Memory B cell (primary cell): ENCODE data around the gene MRPL40.
"Not testable (repeated sequence)": the region's sequence is repeated elsewhere in the genome, so short reads cannot be mapped to it uniquely, and the experiment has no call there.

ENCODE experiments used
- ATAC-seq: fragments of 150-1000 bp; cut with Tn5 transposase; 2 replicates; pipeline ENCODE4 v1.10.0; 2021; ENCODE audit warnings: low read depth, mild to moderate bottlenecking, moderate library complexity
- DNase-seq, 2 donors: peaks; one replicate each; pipeline ENCODE4 v3.0.0; 2022; ENCODE audit warnings: low spot score in 2 of 2
- H3K27ac Mint-ChIP-seq: one replicate; pipeline ENCODE4 v1.8.0; 2022; ENCODE audit warnings: mild to moderate bottlenecking, moderate library complexity, mixed read lengths
- H3K27me3 Mint-ChIP-seq: one replicate; pipeline ENCODE4 v1.8.0; 2022; ENCODE audit warnings: mixed read lengths
- H3K36me3 Mint-ChIP-seq: one replicate; pipeline ENCODE4 v1.8.0; 2022; ENCODE audit warnings: mild to moderate bottlenecking, mixed read lengths
- H3K4me1 Mint-ChIP-seq: one replicate; pipeline ENCODE4 v1.8.0; 2022; ENCODE audit warnings: mixed read lengths
- H3K4me3 Mint-ChIP-seq: one replicate; pipeline ENCODE4 v1.8.0; 2022; ENCODE audit warnings: mild to moderate bottlenecking, moderate library complexity, mixed read lengths
- H3K9me3 Mint-ChIP-seq: one replicate; pipeline ENCODE4 v1.8.0; 2022; ENCODE audit warnings: mixed read lengths

The MRPL40 gene

GRCh38 chr22:19440411-19441195, 8.3 kb downstream of the MRPL40 start:
- Mint-ChIP-seq H3K36me3 (peaks cover 8% of the 10 kb centered on the region), H3K9me3 (no peaks in the 10 kb centered on the region), H3K27me3 (no peaks in the 10 kb centered on the region), H3K27ac (peak overlapping the region; percentile 61), H3K4me3 (no peak overlapping the region), H3K4me1 (peaks cover 20% of the 10 kb centered on the region)
- ATAC-seq (no peak), DNase-seq (no peak)

- H3K4me1 Mint-ChIP-seq: peaks cover 27% of the 10 kb centered on the region
- peaks cover 5% of the 10 kb centered on the region for H3K36me3 Mint-ChIP-seq
- no peak for ATAC-seq
- H3K27me3 Mint-ChIP-seq: no peaks in the 10 kb centered on the region
- no peak overlapping the region for H3K27ac Mint-ChIP-seq
- DNase-seq: no peak
- no peak overlapping the region for H3K4me3 Mint-ChIP-seq
- H3K9me3 Mint-ChIP-seq: no peaks in the 10 kb centered on the region
Observed at GRCh38 chr22:19442166-19442565, 9.8 kb downstream of the MRPL40 start.

- no peak for ATAC-seq
- H3K27ac Mint-ChIP-seq: no peak overlapping the region
- no peak for DNase-seq
- H3K9me3 Mint-ChIP-seq: no peaks in the 10 kb centered on the region
- H3K4me3 Mint-ChIP-seq: no peak overlapping the region
- H3K4me1 Mint-ChIP-seq: peaks cover 30% of the 10 kb centered on the region
- H3K27me3 Mint-ChIP-seq: no peaks in the 10 kb centered on the region
- H3K36me3 Mint-ChIP-seq: peaks cover 2% of the 10 kb centered on the region
Observed at GRCh38 chr22:19443544-19444211, 11.3 kb downstream of the MRPL40 start.

- H3K4me1 Mint-ChIP-seq: peaks cover 30% of the 10 kb centered on the region
Observed at GRCh38 chr22:19445279-19445982, 13.1 kb downstream of the MRPL40 start.

GRCh38 chr22:19446603-19447329, 14.4 kb downstream of the MRPL40 start:
- ATAC-seq (no peak), DNase-seq (no peak)
- peak overlapping the region; percentile 96 for H3K27ac Mint-ChIP-seq
- no peaks in the 10 kb centered on the region for H3K27me3 Mint-ChIP-seq
- no peaks in the 10 kb centered on the region for H3K9me3 Mint-ChIP-seq
- H3K4me3 Mint-ChIP-seq: peak overlapping the region; percentile 96
- H3K36me3 Mint-ChIP-seq: peaks cover 2% of the 10 kb centered on the region
- peaks cover 27% of the 10 kb centered on the region for H3K4me1 Mint-ChIP-seq

More at GRCh38 chr22:19445279-19445982, 13.1 kb downstream of the MRPL40 start:
- Mint-ChIP-seq H3K27ac (peak overlapping the region; percentile 75), H3K4me3 (peak overlapping the region; percentile 17)
- H3K36me3 Mint-ChIP-seq, H3K27me3 Mint-ChIP-seq, H3K9me3 Mint-ChIP-seq, DNase-seq, ATAC-seq: not testable (repeated sequence)

GRCh38 chr22:19447330-19448075, 15.2 kb downstream of the MRPL40 start, which contains the start of gene C22orf39:
Gene C22orf39, minus strand, starts transcription at chr22:19447711. Its CDS starts 23 bp downstream, at chr22:19447688.
- Mint-ChIP-seq H3K9me3 (no peaks in the 10 kb centered on the region), H3K4me1 (peaks cover 24% of the 10 kb centered on the region), H3K27me3 (no peaks in the 10 kb centered on the region), H3K36me3 (no peaks in the 10 kb centered on the region), H3K27ac (peak within 1 kb of the TSS; percentile 96), H3K4me3 (peak within 1 kb of the TSS; percentile 96)
- DNase-seq (peak; percentile 75 to 87), ATAC-seq (peak; percentile 83)

- H3K27me3 Mint-ChIP-seq: no peaks in the 10 kb centered on the region
- H3K4me3 Mint-ChIP-seq: peak overlapping the region; percentile 96
- ATAC-seq: peak; percentile 71
- no peaks in the 10 kb centered on the region for H3K9me3 Mint-ChIP-seq
- DNase-seq: peak; percentile 63 to 69
- H3K4me1 Mint-ChIP-seq: peaks cover 24% of the 10 kb centered on the region
- H3K27ac Mint-ChIP-seq: peak overlapping the region; percentile 96
- H3K36me3 Mint-ChIP-seq: peaks cover 3% of the 10 kb centered on the region
Observed at GRCh38 chr22:19448076-19448607, 15.8 kb downstream of the MRPL40 start.

GRCh38 chr22:19448739-19449421, 16.5 kb downstream of the MRPL40 start:
- ATAC-seq: no peak
- Mint-ChIP-seq H3K4me1 (peaks cover 22% of the 10 kb centered on the region), H3K27me3 (no peaks in the 10 kb centered on the region), H3K4me3 (peak overlapping the region; percentile 96), H3K27ac (peak overlapping the region; percentile 96), H3K9me3 (no peaks in the 10 kb centered on the region), H3K36me3 (peaks cover 7% of the 10 kb centered on the region)
- DNase-seq: no peak

- H3K4me3 Mint-ChIP-seq: no peak overlapping the region
- H3K9me3 Mint-ChIP-seq: no peaks in the 10 kb centered on the region
- DNase-seq: no peak
- H3K27me3 Mint-ChIP-seq: no peaks in the 10 kb centered on the region
- no peak for ATAC-seq
- H3K4me1 Mint-ChIP-seq: peaks cover 20% of the 10 kb centered on the region
- H3K36me3 Mint-ChIP-seq: peaks cover 12% of the 10 kb centered on the region
- no peak overlapping the region for H3K27ac Mint-ChIP-seq
Observed at GRCh38 chr22:19449422-19449767, 17.1 kb downstream of the MRPL40 start.

GRCh38 chr22:19450363-19451175, 18.2 kb downstream of the MRPL40 start:
- Mint-ChIP-seq H3K36me3 (peaks cover 20% of the 10 kb centered on the region), H3K27ac (peak overlapping the region; percentile 52)

GRCh38 chr22:19451570-19451969, 19.2 kb downstream of the MRPL40 start:
- DNase-seq (no peak), ATAC-seq (no peak)
- Mint-ChIP-seq H3K27me3 (no peaks in the 10 kb centered on the region), H3K4me1 (peaks cover 10% of the 10 kb centered on the region), H3K9me3 (no peaks in the 10 kb centered on the region), H3K36me3 (peaks cover 24% of the 10 kb centered on the region), H3K27ac (no peak overlapping the region), H3K4me3 (no peak overlapping the region)

More at GRCh38 chr22:19450363-19451175, 18.2 kb downstream of the MRPL40 start:
- no peak overlapping the region for H3K4me3 Mint-ChIP-seq
- H3K4me1 Mint-ChIP-seq: peaks cover 15% of the 10 kb centered on the region
- H3K27me3 Mint-ChIP-seq: no peaks in the 10 kb centered on the region
- DNase-seq: no peak
- no peaks in the 10 kb centered on the region for H3K9me3 Mint-ChIP-seq
- no peak for ATAC-seq

GRCh38 chr22:19453718-19454117, 21.4 kb downstream of the MRPL40 start:
- Mint-ChIP-seq H3K4me1 (no peaks in the 10 kb centered on the region), H3K9me3 (no peaks in the 10 kb centered on the region), H3K27ac (no peak overlapping the region), H3K27me3 (no peaks in the 10 kb centered on the region), H3K36me3 (peaks cover 32% of the 10 kb centered on the region), H3K4me3 (no peak overlapping the region)
- no peak for DNase-seq
- no peak for ATAC-seq
